IPS DF 19.7 (cell line): Measurements from ENCODE around the gene ACSL5.
"Not testable (repeated sequence)": the region's sequence is repeated elsewhere in the genome, so short reads cannot be mapped to it uniquely, and the experiment has no call there.

Experiments used
- DNase-seq: peaks from one replicate; pipeline ENCODE4 v3.0.0-alpha.2; 2013; ENCODE audit warnings: low read depth, low spot score

ACSL5 gene

GRCh38 chr10:112461029-112461887, 87.3 kb downstream of the ACSL5 start:
- DNase-seq, result no peak

GRCh38 chr10:112464074-112464473, 90.2 kb downstream of the ACSL5 start:
- DNase-seq, result not testable (repeated sequence)

GRCh38 chr10:112465299-112465883, 91.5 kb downstream of the ACSL5 start:
- DNase-seq, result no peak

- no peak for DNase-seq
Observed at GRCh38 chr10:112466802-112467201, 92.9 kb downstream of the ACSL5 start.

GRCh38 chr10:112467541-112468075, 93.7 kb downstream of the ACSL5 start:
- no peak for DNase-seq

GRCh38 chr10:112471878-112472487, 98.1 kb downstream of the ACSL5 start:
- no peak for DNase-seq

- no peak for DNase-seq
Observed at GRCh38 chr10:112475575-112476218, 101.8 kb downstream of the ACSL5 start.
